HG02763 (cell line): ENCODE data around the gene IDUA.
A peak's percentile ranks its signal among the peaks of the same experiment; 100 is the strongest.

Source experiments
- ATAC-seq: cut with Tn5 transposase; IDR thresholded peaks from one replicate; pipeline ENCODE4 v1.9.1; 2021; ENCODE audit warnings: mild to moderate bottlenecking, moderate library complexity; ENCODE audit not compliant: unreplicated experiment

The IDUA gene

DNA sequence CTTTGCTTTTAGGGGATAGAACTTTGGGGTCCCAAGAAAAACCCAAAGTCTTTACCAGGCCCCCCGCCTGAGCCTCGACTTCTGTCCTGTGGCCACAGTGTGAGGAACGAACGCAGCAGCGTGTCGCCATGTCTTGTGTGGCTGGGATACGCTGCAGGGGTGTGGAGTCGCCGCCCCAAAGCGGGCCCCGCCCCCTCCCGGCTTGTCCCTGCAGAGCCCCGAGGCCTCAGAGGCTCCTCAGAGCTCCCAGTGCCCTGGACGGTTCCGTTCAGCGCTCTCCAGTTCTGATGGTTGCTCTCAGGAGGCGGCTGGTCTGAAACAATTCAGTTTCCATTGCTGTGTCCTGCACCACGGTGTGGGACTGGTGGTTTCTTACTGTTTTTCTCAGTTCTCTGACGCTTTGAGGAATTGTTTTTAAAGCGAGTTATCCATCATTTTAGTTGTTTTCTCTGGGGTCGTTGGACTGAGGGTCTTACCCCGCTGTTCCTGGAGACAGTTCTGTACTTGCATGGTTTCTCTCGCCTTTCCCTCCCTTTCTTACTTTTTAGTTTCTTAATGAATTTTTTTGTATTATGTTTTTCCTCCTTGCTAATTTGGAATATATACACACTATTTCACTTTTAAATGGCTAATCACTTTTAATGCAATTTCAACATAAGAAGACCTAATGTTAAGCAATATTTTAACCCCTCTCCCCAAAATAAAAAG, 1.6 kb upstream of the IDUA start:
- no peak for ATAC-seq

DNA sequence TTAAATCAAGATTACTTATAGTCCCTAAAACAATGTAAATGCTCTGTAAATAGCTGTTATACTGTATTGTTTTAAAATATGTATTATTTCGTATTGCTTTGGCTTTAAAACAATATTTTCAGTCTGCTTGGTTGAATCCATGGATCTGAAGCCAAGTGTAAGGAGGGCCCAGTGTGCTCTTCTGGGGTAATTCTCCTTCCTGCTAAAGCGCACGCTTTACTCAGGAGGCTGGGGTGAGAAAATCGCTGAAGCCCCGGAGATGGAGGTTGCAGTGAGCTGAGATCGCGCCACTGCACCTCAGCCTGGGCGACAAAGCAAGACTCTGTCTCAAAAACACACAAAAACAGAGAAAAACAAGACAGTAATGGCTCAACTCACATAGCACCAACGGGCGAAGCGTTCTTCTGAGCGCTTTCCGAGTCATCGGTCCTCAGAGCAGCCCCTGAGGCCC, 391 bp upstream of the IDUA start:
- peak; percentile 23 for ATAC-seq

DNA sequence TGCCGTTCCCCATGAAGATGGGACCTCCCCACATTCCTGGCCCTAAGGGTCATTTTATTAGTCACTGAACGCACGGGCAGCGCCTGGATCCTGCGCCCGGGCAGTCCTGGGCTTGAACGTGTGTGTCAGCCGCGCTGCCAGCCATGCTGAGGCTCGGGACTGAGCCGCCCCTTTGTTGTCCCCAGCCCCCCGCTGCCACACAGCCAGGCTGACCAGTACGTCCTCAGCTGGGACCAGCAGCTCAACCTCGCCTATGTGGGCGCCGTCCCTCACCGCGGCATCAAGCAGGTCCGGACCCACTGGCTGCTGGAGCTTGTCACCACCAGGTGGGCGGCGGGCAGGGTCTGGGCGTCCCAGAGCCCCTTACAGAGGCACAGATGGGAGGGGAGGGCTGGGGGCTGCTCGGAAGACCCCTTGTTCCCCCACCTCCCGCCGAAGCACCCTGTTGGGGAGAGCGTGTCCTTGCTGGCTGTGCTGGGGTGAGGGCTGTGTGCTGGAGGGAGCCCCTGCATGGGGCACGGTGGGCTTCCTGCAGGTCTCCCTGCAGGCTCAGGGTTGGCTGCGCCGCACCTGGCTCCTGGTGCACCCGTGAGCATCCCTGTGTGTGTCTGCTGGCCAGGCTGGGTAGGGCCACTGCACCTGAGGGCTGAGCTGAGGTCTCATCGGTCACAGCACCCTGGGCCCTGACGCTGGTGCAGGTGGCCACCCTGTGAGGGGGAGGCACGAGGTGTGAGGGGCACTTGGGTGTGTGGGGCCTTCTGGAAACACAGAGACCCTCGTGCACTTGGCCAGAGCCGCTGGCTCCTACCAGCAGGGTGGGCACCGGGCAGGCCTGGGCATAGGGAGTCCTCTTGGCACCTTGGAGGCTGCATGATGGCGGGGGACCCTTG, 1.0 kb downstream of the IDUA start:
- no peak for ATAC-seq

DNA sequence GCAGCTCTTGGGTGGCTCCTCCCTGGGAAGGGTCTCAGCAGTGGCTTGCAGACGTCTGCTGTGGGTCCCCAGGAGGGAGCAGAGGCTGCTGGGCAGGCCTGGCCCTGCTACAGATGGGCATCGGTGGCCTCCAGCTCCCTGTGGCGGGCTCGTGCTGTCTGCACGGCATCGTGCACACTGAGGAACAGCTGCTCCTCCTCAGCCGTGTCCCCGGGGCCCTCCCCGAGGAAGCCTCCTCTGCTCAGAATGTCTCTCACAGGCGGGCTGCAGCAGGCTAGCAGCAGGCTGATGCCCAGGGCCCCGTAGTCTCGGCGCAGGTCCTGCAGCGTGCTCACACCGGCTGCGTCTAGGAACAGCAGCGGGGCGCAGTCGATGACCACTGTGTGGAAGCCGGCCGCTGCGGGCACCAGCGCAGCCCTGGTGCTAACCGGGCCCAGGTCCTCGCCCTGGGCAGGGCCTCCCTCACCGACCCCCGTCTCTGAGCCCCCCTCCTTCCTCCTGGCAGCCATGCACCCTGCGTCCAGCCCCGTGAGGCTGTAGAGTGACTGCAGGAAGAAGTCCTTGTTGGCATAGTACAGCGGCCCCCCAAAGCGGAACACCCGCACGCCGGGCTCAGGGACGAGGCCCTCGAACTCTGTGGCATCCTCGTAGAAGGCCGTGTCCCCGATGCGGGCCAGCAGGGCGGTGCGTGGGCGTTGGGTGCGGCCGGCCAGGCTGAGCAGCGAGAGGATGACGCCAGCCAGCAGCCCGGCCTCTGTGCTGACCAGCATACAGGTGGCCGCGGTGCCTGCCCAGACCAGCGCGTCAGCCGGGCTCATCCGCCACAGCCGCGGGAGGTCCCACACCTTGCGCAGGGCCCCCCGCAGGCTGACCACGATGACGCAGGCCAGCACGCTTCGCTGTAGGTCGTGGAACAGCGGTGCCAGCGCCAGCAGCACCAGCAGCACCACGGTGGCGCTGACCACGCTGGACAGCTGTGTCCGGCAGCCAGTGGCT, 2.2 kb downstream of the IDUA start:
- no peak for ATAC-seq

DNA sequence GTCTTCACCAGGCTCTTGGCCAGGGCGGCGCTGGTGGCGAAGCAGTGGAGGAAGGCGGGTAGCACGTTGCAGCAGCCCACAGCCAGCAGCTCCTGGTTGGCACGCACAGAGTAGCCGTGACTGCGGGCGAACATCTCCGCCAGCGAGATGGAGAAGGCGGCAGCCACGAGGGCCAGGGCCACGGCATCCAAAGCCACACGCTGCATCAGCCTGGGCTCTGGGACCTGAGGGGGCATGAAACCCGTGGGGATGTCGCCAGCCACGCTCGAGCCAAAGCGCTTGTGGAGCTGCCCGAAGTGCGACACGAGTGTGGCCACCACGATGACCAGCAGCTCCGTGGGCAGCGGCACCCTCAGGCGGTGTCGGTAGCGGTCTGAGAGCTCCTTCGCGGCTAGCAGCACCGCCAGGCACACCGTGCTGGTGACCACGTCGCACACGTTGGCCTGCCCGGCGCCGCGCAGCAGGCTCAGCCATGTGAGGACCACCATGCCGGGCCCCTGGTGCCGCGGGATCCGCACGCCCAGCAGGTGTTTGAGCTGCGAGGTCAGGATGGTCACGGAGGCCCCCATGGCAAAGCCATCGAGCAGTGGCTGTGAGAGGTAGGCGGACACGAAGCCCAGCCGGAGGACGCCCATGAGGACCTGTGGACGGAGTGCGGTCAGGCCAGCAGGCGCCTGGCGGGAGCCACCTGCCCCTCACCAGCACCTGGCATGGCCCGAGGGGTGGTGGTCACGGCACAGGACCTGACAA, 3.1 kb downstream of the IDUA start:
- ATAC-seq, result no peak

DNA sequence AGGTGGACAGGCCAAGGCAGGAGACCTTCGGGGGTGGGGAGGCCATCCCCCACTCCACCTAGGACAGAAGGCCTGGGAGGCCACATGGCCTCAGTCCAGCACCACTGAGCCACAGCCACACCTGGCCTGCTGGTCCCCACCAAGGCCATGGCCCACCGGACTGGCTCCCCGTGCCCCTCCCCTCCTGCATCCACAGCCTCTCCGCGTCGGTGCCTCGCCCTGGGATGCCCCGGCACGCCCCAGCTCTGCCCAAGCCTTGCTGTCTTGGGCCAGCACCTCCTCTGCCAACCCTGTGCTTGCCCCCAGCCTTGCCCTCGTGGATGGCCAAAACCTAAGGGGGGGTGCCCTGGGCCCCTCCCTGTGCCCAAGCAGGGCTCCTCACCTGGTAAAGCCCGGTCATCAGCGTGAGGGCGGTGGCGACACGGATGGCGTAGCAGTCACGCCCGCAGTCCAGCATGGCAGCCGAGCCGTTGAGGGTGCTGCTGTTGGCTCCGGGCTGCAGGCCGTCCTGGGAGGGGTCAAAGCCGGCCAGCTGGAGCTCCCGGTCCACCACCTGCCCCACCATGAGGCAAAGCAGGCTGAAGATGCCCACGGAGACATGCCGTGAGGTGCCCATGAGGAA, 4.0 kb downstream of the IDUA start:
- ATAC-seq, result no peak

DNA sequence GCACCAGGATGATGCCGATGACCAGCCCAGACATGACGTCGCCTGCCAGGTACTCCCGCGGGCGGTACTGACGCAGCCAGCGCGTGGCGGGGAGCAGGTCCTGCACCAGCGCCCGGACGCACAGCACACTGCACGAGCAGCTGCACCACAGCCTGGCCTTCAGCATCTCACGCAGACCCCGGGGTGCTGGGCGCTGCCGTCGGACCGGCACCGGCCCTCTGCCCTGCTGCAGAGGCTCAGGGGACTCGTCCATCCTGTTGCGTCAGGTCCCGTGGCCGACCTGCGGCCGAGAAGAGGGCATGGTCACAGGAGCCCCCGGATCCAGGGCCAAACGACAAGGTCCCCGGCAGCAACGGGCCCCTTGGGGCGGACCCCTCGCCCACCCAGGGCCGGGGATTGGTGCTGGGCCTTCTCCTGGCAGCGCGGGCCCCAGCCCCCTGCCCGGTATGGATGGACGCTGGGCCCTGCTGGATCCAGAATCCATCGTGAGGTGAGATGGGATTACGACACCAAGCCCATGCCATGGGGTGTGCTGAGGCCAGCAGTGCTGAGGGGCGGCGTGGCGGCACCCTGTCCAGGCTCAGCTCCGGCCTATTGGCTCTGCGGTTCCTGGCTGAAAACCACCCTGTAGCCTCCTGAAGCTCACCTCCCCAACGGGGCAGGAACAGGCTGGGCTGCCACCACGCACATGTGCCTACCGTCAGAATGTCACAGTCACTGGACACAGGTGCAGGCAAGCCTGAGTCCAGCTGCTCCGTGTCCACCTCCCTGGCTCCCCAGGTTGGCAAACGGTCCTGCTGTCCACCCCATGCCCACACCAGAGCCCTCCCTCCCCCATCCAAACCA, 4.8 kb downstream of the IDUA start:
- no peak for ATAC-seq

DNA sequence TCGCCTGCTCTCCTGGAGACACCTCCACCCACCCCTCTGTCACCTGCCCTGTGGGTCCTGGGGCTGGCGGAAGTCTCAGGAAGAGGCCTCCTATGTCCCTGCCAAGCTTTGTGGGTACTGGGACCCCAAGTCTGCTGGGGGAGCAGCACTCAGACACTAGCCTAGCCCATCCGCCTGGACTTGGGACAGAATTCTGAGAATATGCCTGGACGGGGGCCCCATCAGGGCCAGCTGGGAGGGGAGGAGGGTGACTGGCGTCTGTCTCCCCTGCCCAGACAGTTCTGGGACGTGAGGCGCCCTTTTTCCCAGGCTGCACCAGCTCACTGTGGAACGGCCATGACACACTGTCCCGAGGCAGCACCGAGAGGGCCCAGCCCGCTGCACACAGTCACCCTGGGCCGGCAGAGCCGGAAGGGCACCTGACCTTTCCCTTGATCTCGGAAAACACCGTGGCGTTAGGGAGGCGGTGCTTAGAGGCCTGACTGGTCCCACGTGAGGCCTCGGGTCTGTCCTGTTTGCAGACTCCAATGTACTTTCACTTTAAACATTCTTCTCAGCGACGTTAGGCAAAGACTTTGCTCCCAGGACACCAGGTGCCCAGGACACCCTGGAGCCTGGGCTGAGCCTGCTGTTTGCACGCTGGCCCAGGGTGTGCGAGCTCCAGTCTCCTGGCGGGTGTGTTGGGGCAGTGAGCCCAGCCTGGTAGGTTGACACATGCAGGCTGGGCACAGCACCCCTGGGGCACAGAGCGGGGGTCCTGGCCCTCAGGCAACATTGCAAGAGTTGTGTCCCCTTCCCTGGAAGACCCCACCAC, 5.7 kb downstream of the IDUA start:
- no peak for ATAC-seq

DNA sequence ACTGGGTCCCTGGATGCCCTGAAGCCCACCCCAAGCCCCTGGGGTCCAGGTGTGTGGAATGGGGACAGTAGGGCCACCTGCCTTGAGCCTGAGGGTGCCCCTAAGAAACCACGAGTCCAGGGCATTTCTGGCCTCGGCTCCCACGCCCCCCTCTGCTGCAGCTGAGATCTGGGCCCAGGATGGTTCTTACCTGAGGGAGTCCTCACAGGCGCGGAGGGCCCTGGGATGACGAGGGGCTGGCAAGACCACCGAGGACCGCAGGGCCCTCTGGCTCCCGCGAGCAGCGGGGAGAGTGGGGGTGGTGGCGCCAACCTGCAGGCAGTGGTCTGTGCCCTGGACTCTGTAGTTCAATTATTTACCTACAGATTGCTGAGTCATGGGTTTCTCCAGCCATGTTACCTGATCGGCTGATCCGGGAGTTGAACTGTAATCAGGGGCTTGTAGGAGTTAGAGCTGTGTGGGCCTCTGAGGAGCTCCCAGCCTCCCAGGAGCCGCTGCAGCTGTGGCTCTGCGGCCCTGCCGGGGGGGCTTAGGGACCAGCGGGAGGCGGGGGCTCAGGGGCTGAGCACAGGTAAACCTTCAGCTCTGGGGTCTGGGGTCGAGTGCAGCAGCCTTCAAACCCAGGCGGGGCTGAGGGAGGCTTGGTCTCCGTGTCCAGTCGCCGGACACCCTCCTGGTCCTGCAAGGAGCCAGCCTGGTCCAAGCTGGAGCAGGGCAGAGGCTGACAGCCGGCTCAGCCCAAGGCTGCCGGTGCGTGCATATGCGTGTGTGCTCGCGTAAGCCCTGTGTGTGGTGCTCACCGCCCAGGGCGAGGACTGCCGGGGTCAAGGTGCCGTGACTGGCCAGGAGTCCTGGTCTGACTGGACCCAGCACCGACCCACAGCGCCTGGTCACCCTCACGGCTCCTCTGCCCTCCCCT, 6.5 kb downstream of the IDUA start, which contains the start of gene SLC26A1:
SLC26A1 (minus strand) TSS at position 294 of the 919 bp plus-strand sequence. CDS start 1,701 bp downstream, outside the sequence.
- ATAC-seq, result no peak

DNA sequence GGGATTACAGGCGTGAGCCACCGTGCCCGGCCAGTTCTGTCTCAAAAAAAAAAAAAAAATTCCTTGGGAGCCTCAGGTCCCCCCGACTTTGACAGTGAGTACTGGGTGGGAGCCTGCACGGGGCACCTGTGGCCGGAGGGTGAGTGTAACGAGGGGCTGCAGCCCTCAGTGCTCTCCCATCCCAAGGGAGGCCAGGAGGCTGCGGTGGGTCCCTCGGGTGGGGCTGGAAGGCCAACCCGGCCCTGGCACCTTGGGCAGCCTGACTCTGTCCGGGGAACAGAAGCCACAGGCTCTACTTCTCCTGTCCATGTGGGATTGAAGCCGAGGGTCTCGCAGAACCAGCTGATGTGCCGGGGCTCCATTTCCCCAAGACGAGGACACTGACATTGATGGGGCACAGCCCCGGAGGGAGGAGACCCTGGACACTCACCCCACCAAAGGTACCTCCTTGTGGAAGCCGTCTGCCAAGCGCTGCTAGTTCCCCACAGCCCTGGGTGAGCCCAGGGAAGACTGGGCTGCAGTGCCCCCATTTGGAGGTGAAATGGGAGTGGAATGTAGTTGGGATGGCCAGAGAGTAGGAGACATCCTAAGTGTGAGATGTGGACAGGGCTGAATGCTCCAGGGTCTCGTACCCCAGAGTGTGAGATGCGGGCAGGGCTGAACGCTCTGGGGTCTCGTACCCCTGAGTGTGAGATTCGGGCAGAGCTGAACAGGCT, 8.6 kb downstream of the IDUA start:
- no peak for ATAC-seq

DNA sequence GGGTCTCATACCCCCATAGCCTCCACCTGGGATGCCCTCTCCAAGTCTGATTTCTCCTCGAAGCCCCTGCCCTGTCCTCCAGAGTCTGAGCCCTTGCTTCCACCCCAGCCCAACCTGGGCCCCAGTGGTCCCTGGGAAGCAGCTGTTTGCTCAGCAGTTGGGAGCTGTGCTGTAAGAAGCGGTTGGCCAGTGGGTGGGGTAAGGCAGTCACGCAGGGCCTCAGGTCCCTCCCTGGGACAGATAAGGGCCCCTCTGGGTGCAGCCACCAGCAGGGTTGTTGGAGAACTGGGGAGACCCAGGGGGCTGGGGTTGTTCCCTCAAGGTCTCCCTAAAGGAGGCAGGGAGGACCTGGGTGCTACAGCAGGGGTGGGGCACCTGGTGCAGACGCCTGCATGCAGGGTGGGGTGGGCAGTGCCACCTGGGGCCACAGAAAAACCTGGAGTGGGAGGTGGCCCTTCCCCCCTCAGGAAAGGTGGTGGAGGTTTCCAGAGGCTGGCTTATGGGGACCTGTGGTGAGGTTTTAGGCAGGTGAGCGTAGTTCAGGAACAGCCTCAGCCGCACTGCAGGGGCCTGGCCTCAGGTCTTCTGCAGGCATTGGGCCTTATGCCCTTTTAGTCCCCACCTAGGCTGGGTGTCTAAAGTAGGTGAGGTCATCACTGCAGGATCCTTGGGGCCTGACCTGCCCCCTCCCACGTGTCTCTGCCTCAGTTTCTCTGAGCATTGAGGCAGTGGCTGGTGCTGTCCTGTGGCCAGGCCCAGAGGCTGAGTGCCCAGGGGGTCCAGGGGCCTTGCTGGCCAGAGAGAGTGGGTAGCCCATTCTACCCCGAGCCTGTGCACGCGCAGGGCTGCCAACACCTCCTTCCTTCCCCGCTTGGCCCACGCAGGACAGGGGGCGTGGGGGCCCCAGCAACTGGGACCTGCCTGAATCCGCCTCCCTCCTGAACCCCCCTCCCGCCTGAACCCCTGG, 9.5 kb downstream of the IDUA start:
- no peak for ATAC-seq

DNA sequence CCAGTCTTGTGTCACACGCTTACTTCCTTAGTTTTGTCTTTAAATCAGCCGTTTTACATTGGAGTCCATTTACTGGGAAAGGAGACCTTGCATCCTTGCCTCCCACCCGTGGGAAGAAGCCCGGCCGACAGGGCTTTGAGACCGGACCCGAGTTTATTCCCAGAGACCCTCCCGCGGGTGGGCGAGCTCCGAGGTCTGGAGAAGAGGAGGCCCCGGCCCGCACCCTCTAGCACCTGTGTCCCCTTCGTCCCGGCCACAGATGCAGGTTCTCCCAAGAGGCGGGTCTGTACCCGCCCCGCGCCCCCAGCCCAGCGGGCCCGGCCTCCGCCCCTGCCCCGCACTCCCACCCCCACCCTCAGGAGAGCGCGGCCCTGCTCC, 10.1 kb downstream of the IDUA start:
- no peak for ATAC-seq

DNA sequence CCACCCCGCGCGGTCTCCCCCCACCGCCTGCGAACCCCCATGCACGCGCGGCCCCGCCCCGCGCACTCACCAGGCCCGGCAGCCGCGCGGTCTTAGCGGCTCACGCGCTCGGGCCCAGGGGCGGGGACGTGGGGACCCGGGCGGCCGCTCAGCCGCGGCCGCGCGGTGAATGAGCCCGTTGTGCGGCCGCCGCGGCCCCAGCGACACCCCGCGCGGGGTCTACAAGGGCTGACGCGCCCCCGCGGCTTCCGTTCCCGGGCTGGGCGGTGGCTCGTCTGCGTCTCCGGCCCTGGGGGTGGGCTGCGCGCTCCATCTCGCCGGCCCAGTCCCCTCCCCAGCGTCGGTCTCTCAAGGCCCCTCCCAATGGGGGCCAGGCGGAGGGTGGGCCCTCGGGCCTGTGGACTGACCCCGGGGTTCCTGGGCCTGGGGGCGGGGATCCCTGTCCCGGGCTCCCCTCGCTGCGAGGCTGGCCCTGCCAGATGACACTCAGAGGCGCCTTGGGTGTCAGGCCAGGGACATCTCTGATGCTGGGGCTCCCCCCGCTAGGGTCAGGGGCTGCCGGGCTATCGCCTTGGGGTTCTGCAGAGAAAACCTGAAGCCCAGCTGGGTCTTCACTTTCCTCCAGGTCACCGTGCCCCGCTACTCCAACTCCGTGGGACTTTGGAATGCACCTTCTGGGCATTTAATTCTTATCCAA, 10.7 kb downstream of the IDUA start:
- no peak for ATAC-seq

DNA sequence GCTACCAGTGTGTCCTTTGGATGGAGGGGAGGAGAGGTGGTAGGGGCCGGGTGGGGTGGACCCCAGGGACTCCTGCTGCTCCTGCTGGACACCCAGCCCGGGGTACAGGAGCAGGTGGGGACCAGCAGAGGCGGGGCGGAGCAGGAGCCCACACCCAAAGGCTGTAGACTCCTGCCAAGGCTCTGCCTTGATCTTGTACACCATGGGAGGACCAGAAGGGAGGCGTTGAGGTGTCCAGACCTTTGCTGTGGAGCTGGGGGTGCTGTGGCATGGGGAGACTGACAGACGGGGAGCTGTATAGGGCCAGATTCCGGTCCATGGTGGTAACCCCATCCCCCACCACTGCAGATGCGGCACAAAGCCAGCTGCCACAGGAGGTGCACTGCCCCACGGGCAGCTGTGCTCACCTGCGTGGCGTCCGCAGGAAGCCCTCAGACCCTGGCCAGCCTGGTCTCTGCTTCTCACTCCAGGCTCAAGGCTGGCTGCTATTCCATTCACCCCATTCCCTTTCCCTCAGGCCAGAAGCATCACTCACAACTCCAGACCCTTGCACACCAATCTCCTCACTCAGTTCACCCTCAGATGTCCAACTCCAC, 11.3 kb downstream of the IDUA start:
- no peak for ATAC-seq
